PC-3 (cell line): ENCODE data around the gene PRR5L. TPM values are rescaled to one million over a fixed set of nuclear protein-coding genes. Genes with fewer than 3 reads are reported as not detected.
A peak's percentile ranks its signal among the peaks of the same experiment; 100 is the strongest.

Experiments used
- ATAC-seq: fragments of 200-7000 bp; cut with Tn5 transposase; 2 replicates; pipeline ENCODE4 v1.9.1; 2020; ENCODE audit warnings: mild to moderate bottlenecking, moderate library complexity
- BruUV-seq: library from RNA; stranded (reverse); fragments of 400-500 nt; replicated peaks from 2 replicates; lab custom pipeline; 2021; lab: Mats Ljungman, UMichigan
- CTCF ChIA-PET: fragments of 300-600 bp; sonication (Branson Sonifier 250); formaldehyde crosslinking; loops from one replicate; lab custom pipeline; 2022; ENCODE audit warnings: antibody characterized with exemption; lab: Charles Lee
- POLR2A ChIA-PET: fragments of 300-600 bp; sonication (Branson Sonifier 250); formaldehyde crosslinking; loops from one replicate; lab custom pipeline; 2022; ENCODE audit warnings: antibody characterized with exemption; ENCODE audit not compliant: unreplicated experiment; lab: Charles Lee
- DNase-seq: peaks from one replicate; pipeline ENCODE4 v3.0.0-alpha.2; 2015
- H2AFZ ChIP-seq: fragments of 300-600 bp; sonication (generic); 2 replicates; pipeline ENCODE4 v1.6.0; 2016; ENCODE audit warnings: antibody characterized with exemption, low read length
- H3F3A ChIP-seq: fragments of 300-600 bp; sonication (generic); one replicate; pipeline ENCODE4 v1.6.0; 2017; ENCODE audit warnings: antibody characterized with exemption, low read length, control low read depth, mild to moderate bottlenecking; ENCODE audit not compliant: unreplicated experiment
- H3K27ac ChIP-seq: fragments of 300-600 bp; sonication (generic); 2 replicates; pipeline ENCODE4 v1.5.1; 2016; ENCODE audit warnings: mild to moderate bottlenecking, low read length
- H3K27me3 ChIP-seq: fragments of 300-600 bp; sonication (generic); 2 replicates; pipeline ENCODE4 v1.6.1; 2016; ENCODE audit warnings: low read length, mixed read lengths
- H3K36me3 ChIP-seq: fragments of 300-600 bp; sonication (generic); 2 replicates; pipeline ENCODE4 v1.6.1; 2016; ENCODE audit warnings: low read depth, mixed run types, low read length, mixed read lengths
- H3K4me1 ChIP-seq: fragments of 300-600 bp; sonication (generic); 2 replicates; pipeline ENCODE4 v1.5.1; 2016; ENCODE audit warnings: low read length; ENCODE audit not compliant: insufficient read depth
- H3K4me2 ChIP-seq: fragments of 300-600 bp; sonication (generic); 2 replicates; pipeline ENCODE4 v1.6.0; 2016; ENCODE audit warnings: low read length
- H3K4me3 ChIP-seq: fragments of 300-600 bp; sonication (generic); 2 replicates; pipeline ENCODE4 v1.5.1; 2016; ENCODE audit warnings: mild to moderate bottlenecking, low read length, mixed read lengths
- H3K79me2 ChIP-seq: fragments of 300-600 bp; sonication (generic); 2 replicates; pipeline ENCODE4 v1.6.1; 2017; ENCODE audit warnings: low read length, mixed read lengths
- H3K9ac ChIP-seq: fragments of 300-600 bp; sonication (generic); 2 replicates; pipeline ENCODE4 v1.6.0; 2016; ENCODE audit warnings: mild to moderate bottlenecking, low read length
- H3K9me2 ChIP-seq: fragments of 300-600 bp; sonication (generic); replicated peaks from 2 replicates; pipeline ENCODE4 v1.6.1; 2016; ENCODE audit warnings: mixed run types, low read length, mixed read lengths
- H3K9me3 ChIP-seq: fragments of 300-600 bp; sonication (generic); 2 replicates; pipeline ENCODE4 v1.6.1; 2016; ENCODE audit warnings: low read length, mixed read lengths
- H4K20me1 ChIP-seq: fragments of 300-600 bp; sonication (generic); 2 replicates; pipeline ENCODE4 v1.6.1; 2016; ENCODE audit warnings: low read length, mixed read lengths
- CTCF ChIP-seq: fragments of 300-600 bp; sonication (generic); conservative IDR thresholded peaks from 2 replicates; pipeline ENCODE4 v1.5.1; 2017; ENCODE audit warnings: antibody characterized with exemption, low read depth, mild to moderate bottlenecking, low read length
- EZH2 ChIP-seq: fragments of 300-600 bp; sonication (generic); IDR thresholded peaks from one replicate; pipeline ENCODE4 v1.6.1; 2017; ENCODE audit warnings: antibody characterized with exemption, mild to moderate bottlenecking, low read length; ENCODE audit not compliant: unreplicated experiment
- EZH2phosphoT487 ChIP-seq: fragments of 300-600 bp; sonication (generic); IDR thresholded peaks from 2 replicates; pipeline ENCODE4 v1.6.1; 2018; ENCODE audit warnings: mild to moderate bottlenecking, antibody characterized with exemption, low read length, borderline replicate concordance
- intact Hi-C: fragments of 100-400 bp; cut with micrococcal nuclease; formaldehyde crosslinking; loops from 2 replicates; pipeline ENCODE4 v1.9.0; 2023
- total RNA-seq: library from RNA; depleted of rRNA; stranded (reverse); fragments of >200 nt; gene quantifications from 2 replicates; pipeline ENCODE4 v1.2.3, GENCODE V29; 2014

PRR5L gene
- total RNA-seq, 1 experiment from 2014 or later: 4.7 TPM

GRCh38 chr11:36360826-36361415, 64.8 kb downstream of the PRR5L start:
- no peak overlapping the region for H3K27ac ChIP-seq
- TF ChIP-seq EZH2phosphoT487 (no peak), CTCF (no peak)
- H3K27me3 ChIP-seq: no peaks in the 10 kb centered on the region
- H3K79me2 ChIP-seq: no peaks in the 10 kb centered on the region
- ChIA-PET POLR2A (no interaction called here), CTCF (no interaction called here)
- H4K20me1 ChIP-seq: no peaks in the 10 kb centered on the region
- intact Hi-C loops: no loop called here
- peak overlapping the region; percentile 10; the same call in 1 of the 2 replicates for H3K4me2 ChIP-seq
- no peaks in the 10 kb centered on the region for H3K36me3 ChIP-seq
- H3K4me1 ChIP-seq: peaks cover 33% of the 10 kb centered on the region
- BruUV-seq: no TSS peak
- no peak for DNase-seq
- no peaks in the 10 kb centered on the region for H3K9me3 ChIP-seq
- ATAC-seq: no peak
- no peak overlapping the region for H2AFZ ChIP-seq
- no peak overlapping the region for H3K9ac ChIP-seq
- no peaks in the 10 kb centered on the region for H3K9me2 ChIP-seq
- no peak overlapping the region for H3K4me3 ChIP-seq
- H3F3A ChIP-seq: no peaks in the 10 kb centered on the region

GRCh38 chr11:36361472-36361871, 65.4 kb downstream of the PRR5L start:
- DNase-seq (peak; percentile 23), ATAC-seq (no peak)
- Histone ChIP-seq H3K9me3 (no peaks in the 10 kb centered on the region), H2AFZ (peak overlapping the region; percentile 37; the same call in 1 of the 2 replicates), H3K27me3 (no peaks in the 10 kb centered on the region), H3K9me2 (no peaks in the 10 kb centered on the region), H3K27ac (peak overlapping the region; percentile 6; the same call in 1 of the 2 replicates), H3K36me3 (no peaks in the 10 kb centered on the region), H3K4me2 (peak overlapping the region; percentile 41), H3K79me2 (no peaks in the 10 kb centered on the region), H3F3A (no peaks in the 10 kb centered on the region), H3K4me3 (peak overlapping the region; percentile 11; the same call in 1 of the 2 replicates), H3K9ac (no peak overlapping the region), H3K4me1 (peaks cover 33% of the 10 kb centered on the region), H4K20me1 (no peaks in the 10 kb centered on the region)
- intact Hi-C loops: no loop called here
- ChIA-PET POLR2A (no interaction called here), CTCF (no interaction called here)
- BruUV-seq: no TSS peak
- TF ChIP-seq EZH2phosphoT487 (no peak), CTCF (no peak), EZH2 (no peak)

- no TSS peak for BruUV-seq
- DNase-seq: peak; percentile 40
- Histone ChIP-seq H2AFZ (peak overlapping the region; percentile 37), H4K20me1 (no peaks in the 10 kb centered on the region), H3K79me2 (no peaks in the 10 kb centered on the region), H3K4me2 (peak overlapping the region; percentile 41), H3K36me3 (no peaks in the 10 kb centered on the region), H3K4me1 (peaks cover 33% of the 10 kb centered on the region), H3K27ac (peak overlapping the region; percentile 6; the same call in 1 of the 2 replicates), H3K9ac (no peak overlapping the region), H3K4me3 (peak overlapping the region; percentile 11; the same call in 1 of the 2 replicates), H3K9me3 (no peaks in the 10 kb centered on the region), H3F3A (no peaks in the 10 kb centered on the region), H3K9me2 (no peaks in the 10 kb centered on the region), H3K27me3 (no peaks in the 10 kb centered on the region)
- no peak for ATAC-seq
- POLR2A ChIA-PET: no interaction called here
- CTCF ChIA-PET: no interaction called here
- TF ChIP-seq EZH2phosphoT487 (no peak), CTCF (no peak), EZH2 (no peak)
- intact Hi-C loops: no loop called here
Measured at GRCh38 chr11:36361901-36362391, 65.9 kb downstream of the PRR5L start.
